Breast epithelium (tissue), 3 donors: ENCODE data around the gene CPEB1.

Experiments used
- CTCF ChIP-seq, 3 donors: fragments of 450-650 bp; IDR thresholded peaks; one replicate each; pipeline ENCODE4 v1.5.1; 2016 to 2017; ENCODE audit warnings: antibody characterized with exemption in 3 of 3, mild to moderate bottlenecking in 3 of 3, moderate library complexity in 3 of 3
- POLR2A ChIP-seq: fragments of 450-650 bp; IDR thresholded peaks from one replicate; pipeline ENCODE4 v1.6.1; 2016; ENCODE audit warnings: antibody characterized with exemption, mild to moderate bottlenecking, moderate library complexity
- POLR2AphosphoS5 ChIP-seq, 3 donors: sonication (generic); formaldehyde crosslinking; IDR thresholded peaks; one replicate each; pipeline ENCODE4 v1.6.1; 2017; ENCODE audit warnings: antibody characterized with exemption in 3 of 3

DNA sequence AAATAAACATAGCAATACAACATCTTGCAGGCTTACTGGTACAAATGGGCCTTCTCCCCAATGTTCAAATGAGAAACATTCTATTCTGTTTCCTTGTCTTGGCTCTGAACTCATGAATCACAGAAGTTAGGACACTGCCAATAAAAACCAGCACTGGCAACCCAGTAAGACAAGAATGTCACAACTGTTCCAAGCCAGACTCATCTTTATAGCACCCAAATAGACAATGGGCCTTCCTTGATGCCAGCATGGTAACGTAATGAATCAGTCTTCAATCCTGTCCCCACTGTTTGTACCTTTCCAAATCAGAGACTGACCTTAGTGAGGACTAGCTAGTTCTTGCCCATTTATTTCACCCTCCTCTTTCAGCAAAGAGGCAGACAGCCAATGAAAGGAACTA is 92.8 kb downstream of the CPEB1 start:
- TF ChIP-seq POLR2A (no peak), CTCF (IDR thresholded peaks at IDR 0.05) (no peak), POLR2AphosphoS5 (IDR thresholded peaks at IDR 0.05) (no peak)
